Calu3 (cell line): ENCODE results near the gene KCTD1. TPM values are rescaled to one million over a fixed set of nuclear protein-coding genes. Genes with fewer than 3 reads are reported as not detected.

Experiments
- BruUV-seq: library from RNA; stranded (reverse); fragments of 400-500 nt; replicated peaks from 2 replicates; lab custom pipeline; 2021; lab: Mats Ljungman, UMichigan
- CTCF ChIA-PET: fragments of 300-600 bp; sonication (Branson Sonifier 250); formaldehyde crosslinking; loops from one replicate; lab custom pipeline; 2022; ENCODE audit warnings: antibody characterized with exemption; lab: Charles Lee
- DNase-seq: peaks from one replicate; pipeline ENCODE4 v3.0.0; 2022
- H3K27ac Mint-ChIP-seq: one replicate; pipeline ENCODE4 v1.8.0; 2022; ENCODE audit warnings: mixed read lengths; ENCODE audit not compliant: unreplicated experiment
- H3K27me3 Mint-ChIP-seq: one replicate; pipeline ENCODE4 v1.8.0; 2022; ENCODE audit warnings: mixed read lengths; ENCODE audit not compliant: unreplicated experiment
- H3K36me3 Mint-ChIP-seq: one replicate; pipeline ENCODE4 v1.8.0; 2022; ENCODE audit warnings: mild to moderate bottlenecking, moderate library complexity, mixed read lengths; ENCODE audit not compliant: insufficient read depth, unreplicated experiment
- H3K4me1 Mint-ChIP-seq: one replicate; pipeline ENCODE4 v1.8.0; 2022; ENCODE audit warnings: mild to moderate bottlenecking, low read depth, mixed read lengths; ENCODE audit not compliant: unreplicated experiment
- H3K4me3 Mint-ChIP-seq: one replicate; pipeline ENCODE4 v1.8.0; 2022; ENCODE audit warnings: mild to moderate bottlenecking, low read depth, moderate library complexity, mixed read lengths; ENCODE audit not compliant: unreplicated experiment
- H3K9me3 Mint-ChIP-seq: one replicate; pipeline ENCODE4 v1.8.0; 2022; ENCODE audit warnings: low read depth, mixed read lengths; ENCODE audit not compliant: unreplicated experiment
- intact Hi-C: fragments of 100-400 bp; cut with micrococcal nuclease; formaldehyde crosslinking; loops from one replicate; pipeline ENCODE4 v1.10.0; 2022; ENCODE audit not compliant: unreplicated experiment
- total RNA-seq: library from RNA; stranded (reverse); gene quantifications from 2 replicates; pipeline ENCODE4 v1.2.3, GENCODE V29; 2022
- TF ChIP-seq, protein P1 (sequence below): fragments of 200-600 bp; IDR thresholded peaks from one replicate; pipeline ENCODE4 v1.8.0; 2022; ENCODE audit warnings: antibody characterized with exemption; ENCODE audit not compliant: unreplicated experiment

Gene KCTD1
- total RNA-seq, 1 experiment from 2014 or later: 54.1 TPM

DNA sequence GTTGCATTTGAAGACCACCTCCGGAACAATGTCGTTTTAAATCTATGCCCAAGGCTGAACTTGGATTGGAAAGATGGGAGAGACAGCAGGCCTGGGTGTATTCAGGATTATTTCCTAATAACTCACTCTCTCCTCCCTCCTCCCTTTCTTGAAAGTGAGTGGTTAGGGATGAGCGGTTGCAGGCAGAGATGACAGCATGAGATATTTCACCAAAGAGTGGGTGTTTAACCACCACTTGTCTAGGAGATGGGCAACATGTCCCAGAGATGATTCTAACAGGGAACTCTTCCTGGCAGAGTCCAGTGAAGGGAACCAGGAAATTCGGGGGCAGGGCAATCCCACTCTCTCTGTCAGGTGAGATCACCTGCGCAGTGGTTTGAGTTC lies 123.2 kb downstream of the KCTD1 start:
- CTCF ChIA-PET: no interaction called here
- no peak for DNase-seq
- H3K4me1 Mint-ChIP-seq: peaks cover 10% of the 10 kb centered on the region
- intact Hi-C loops: no loop called here
- TF ChIP-seq, protein P1, sequence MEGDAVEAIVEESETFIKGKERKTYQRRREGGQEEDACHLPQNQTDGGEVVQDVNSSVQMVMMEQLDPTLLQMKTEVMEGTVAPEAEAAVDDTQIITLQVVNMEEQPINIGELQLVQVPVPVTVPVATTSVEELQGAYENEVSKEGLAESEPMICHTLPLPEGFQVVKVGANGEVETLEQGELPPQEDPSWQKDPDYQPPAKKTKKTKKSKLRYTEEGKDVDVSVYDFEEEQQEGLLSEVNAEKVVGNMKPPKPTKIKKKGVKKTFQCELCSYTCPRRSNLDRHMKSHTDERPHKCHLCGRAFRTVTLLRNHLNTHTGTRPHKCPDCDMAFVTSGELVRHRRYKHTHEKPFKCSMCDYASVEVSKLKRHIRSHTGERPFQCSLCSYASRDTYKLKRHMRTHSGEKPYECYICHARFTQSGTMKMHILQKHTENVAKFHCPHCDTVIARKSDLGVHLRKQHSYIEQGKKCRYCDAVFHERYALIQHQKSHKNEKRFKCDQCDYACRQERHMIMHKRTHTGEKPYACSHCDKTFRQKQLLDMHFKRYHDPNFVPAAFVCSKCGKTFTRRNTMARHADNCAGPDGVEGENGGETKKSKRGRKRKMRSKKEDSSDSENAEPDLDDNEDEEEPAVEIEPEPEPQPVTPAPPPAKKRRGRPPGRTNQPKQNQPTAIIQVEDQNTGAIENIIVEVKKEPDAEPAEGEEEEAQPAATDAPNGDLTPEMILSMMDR: no peak
- no peaks in the 10 kb centered on the region for H3K36me3 Mint-ChIP-seq
- no peak overlapping the region for H3K27ac Mint-ChIP-seq
- H3K4me3 Mint-ChIP-seq: no peak overlapping the region
- no peaks in the 10 kb centered on the region for H3K27me3 Mint-ChIP-seq
- no TSS peak for BruUV-seq
- no peaks in the 10 kb centered on the region for H3K9me3 Mint-ChIP-seq

DNA sequence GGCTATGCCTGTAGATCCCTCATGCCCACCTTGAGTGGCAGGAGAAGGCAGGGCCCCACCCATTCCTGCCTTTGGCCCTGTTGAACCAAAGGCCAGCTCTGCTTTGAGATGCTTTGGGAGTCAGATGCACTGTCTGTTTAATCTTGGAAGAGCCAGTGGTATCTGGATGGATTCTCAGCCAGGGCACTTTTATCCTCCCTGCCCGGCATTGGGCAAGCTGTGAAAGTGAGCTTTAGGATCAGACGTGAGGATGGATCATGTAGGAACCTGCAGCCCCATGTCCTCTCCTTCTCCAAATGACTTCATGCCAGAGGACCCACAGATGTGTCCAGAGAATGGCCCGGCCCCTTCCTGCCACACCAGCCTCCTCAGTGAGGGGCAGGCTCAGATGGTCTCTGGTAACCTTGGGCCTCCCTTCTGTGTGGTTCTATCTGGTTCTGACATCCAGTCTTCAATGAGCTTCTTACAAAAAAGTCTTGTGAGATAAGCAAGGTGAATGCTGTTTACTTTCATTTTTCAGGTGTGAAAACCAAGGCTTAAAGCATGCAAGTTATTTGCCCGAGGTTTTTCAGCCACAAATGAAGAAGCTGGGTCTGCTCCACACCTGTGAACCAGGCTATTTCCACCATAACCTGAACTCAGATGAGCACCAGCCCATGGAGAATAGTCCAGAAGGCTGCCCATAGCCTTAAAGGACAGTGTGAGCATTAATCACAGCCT lies 123.8 kb downstream of the KCTD1 start:
- Mint-ChIP-seq H3K9me3 (no peaks in the 10 kb centered on the region), H3K27me3 (no peaks in the 10 kb centered on the region), H3K4me1 (peaks cover 7% of the 10 kb centered on the region), H3K27ac (no peak overlapping the region), H3K36me3 (no peaks in the 10 kb centered on the region), H3K4me3 (no peak overlapping the region)
- intact Hi-C loops: no loop called here
- CTCF ChIA-PET: no interaction called here
- DNase-seq: no peak
- BruUV-seq: no TSS peak
- TF ChIP-seq, protein P1: no peak

DNA sequence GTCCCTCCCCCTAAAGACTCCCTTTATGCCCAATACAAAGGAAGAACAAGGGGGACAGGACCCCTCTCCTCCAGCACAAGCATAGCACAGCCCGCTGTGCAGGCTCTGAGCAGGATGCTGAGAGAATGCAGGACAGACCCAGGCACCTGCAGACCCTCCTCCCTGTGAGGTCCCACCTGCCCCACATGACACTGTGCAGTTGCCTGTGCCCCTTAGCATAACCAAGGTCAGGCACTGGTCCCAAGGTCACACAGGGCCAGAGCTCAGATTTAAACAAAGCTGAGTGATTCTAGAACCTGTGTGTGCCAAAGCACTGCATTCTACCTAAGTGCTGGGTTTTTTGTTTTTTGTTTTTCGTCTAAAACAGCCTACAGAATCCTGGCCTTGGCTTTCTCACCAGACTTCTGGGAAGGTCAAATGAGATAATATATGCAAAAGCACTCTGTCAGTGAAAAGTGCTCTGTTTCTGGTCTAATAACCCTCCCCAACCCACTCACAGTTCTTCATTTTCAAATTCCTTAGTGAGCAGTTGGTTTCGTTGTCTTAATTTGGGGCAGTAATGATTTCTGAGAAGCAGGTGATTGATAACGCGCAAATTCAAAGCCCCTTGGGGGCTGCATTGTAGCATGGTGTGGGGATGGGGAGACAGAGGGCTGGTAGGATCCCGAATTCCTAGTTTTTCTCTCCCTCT lies 125.7 kb downstream of the KCTD1 start:
- Mint-ChIP-seq H3K4me1 (no peaks in the 10 kb centered on the region), H3K9me3 (no peaks in the 10 kb centered on the region), H3K27ac (no peak overlapping the region), H3K36me3 (no peaks in the 10 kb centered on the region), H3K27me3 (no peaks in the 10 kb centered on the region), H3K4me3 (no peak overlapping the region)
- BruUV-seq: no TSS peak
- CTCF ChIA-PET: no interaction called here
- no peak for DNase-seq
- intact Hi-C loops: no loop called here
- TF ChIP-seq, protein P1: no peak

DNA sequence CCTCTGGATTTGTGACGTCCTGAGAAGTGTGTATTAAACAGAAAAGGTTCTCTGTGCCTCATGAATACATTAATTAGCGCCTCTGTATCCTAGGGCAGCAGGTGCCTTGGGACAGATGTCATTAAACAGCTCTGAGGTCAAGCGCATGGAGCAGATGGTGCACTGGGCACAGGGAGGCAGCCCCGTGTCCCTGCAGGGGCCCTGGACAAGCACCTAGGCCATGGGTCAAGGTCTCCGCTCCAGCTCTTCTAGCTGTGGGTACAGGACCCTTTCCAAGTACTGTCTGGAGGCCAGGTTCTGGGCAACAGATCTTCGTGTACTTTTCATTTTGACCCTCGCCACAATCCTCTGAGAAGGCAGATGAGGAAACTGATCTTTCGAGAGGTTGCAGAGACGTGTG lies 126.4 kb downstream of the KCTD1 start:
- CTCF ChIA-PET: no interaction called here
- BruUV-seq: no TSS peak
- DNase-seq: no peak
- Mint-ChIP-seq H3K9me3 (no peaks in the 10 kb centered on the region), H3K36me3 (no peaks in the 10 kb centered on the region), H3K4me3 (no peak overlapping the region), H3K27ac (no peak overlapping the region), H3K4me1 (no peaks in the 10 kb centered on the region), H3K27me3 (no peaks in the 10 kb centered on the region)
- intact Hi-C loops: no loop called here
- TF ChIP-seq, protein P1: no peak
